AML-193 (cell line): ENCODE results near the gene PIK3R3.
"Not testable (repeated sequence)": the region's sequence is repeated elsewhere in the genome, so short reads cannot be mapped to it uniquely, and the experiment has no call there.

Experiments
- DNase-seq, 2 experiments: peaks; one replicate each; lab custom pipeline; 2025; lab: John Stamatoyannopoulos, UW

The PIK3R3 gene

GRCh38 chr1:46065405-46065804 is 67.0 kb downstream of the PIK3R3 start:
- peak; percentile 64 to 86 for DNase-seq

- DNase-seq = no peak
Observed at GRCh38 chr1:46064708-46065107, 67.7 kb downstream of the PIK3R3 start.

- no peak for DNase-seq
Observed at GRCh38 chr1:46062651-46063319, 69.6 kb downstream of the PIK3R3 start.

GRCh38 chr1:46061146-46061545 is 71.3 kb downstream of the PIK3R3 start:
- no peak for DNase-seq

- no peak for DNase-seq
Observed at GRCh38 chr1:46058936-46059335, 73.5 kb downstream of the PIK3R3 start.

- DNase-seq = no peak
Observed at GRCh38 chr1:46057781-46058180, 74.6 kb downstream of the PIK3R3 start.

- not testable (repeated sequence) for DNase-seq
Observed at GRCh38 chr1:46057215-46057614, 75.2 kb downstream of the PIK3R3 start.

GRCh38 chr1:46056325-46056724 is 76.1 kb downstream of the PIK3R3 start:
- no peak for DNase-seq

GRCh38 chr1:46053734-46054133 is 78.7 kb downstream of the PIK3R3 start:
- no peak for DNase-seq

- no peak for DNase-seq
Observed at GRCh38 chr1:46044116-46044515, 88.3 kb downstream of the PIK3R3 start.

- DNase-seq = peak; percentile 91 to 95
Observed at GRCh38 chr1:46043458-46044017, 88.9 kb downstream of the PIK3R3 start.

- no peak for DNase-seq
Observed at GRCh38 chr1:46041974-46042373, 90.5 kb downstream of the PIK3R3 start.

GRCh38 chr1:46041551-46041950 is 90.9 kb downstream of the PIK3R3 start:
- DNase-seq = no peak

GRCh38 chr1:46039571-46040052 is 92.8 kb downstream of the PIK3R3 start:
- peak; percentile 15 to 29 for DNase-seq

GRCh38 chr1:46036894-46037839 is 95.3 kb downstream of the PIK3R3 start:
- DNase-seq = peak; percentile 77 to 82

GRCh38 chr1:46034601-46035516 is 97.6 kb downstream of the PIK3R3 start:
- no peak for DNase-seq

GRCh38 chr1:46030876-46031660 is 101.4 kb downstream of the PIK3R3 start:
- no peak for DNase-seq

GRCh38 chr1:46030074-46030870 is 102.2 kb downstream of the PIK3R3 start:
- DNase-seq = no peak

GRCh38 chr1:46027788-46028573 is 104.4 kb downstream of the PIK3R3 start:
- no peak for DNase-seq
